CD4-positive, alpha-beta T cell (primary cell): ENCODE measurements around the gene TDRD15. TPM values are rescaled to one million over a fixed set of nuclear protein-coding genes. Genes with fewer than 3 reads are reported as not detected.

ENCODE experiments used
- ATAC-seq: fragments of 200-7000 bp; cut with Tn5 transposase; one replicate; pipeline ENCODE4 v1.10.0; 2022; ENCODE audit warnings: mild to moderate bottlenecking; ENCODE audit not compliant: poor library complexity
- CTCF ChIA-PET: fragments of 350-600 bp; sonication (Branson Sonifier 250); formaldehyde crosslinking; loops from one replicate; lab custom pipeline; 2021; ENCODE audit warnings: antibody characterized with exemption, inconsistent platforms; lab: Charles Lee
- POLR2A ChIA-PET: fragments of 350-600 bp; sonication (Branson Sonifier 250); formaldehyde crosslinking; loops from one replicate; lab custom pipeline; 2021; ENCODE audit warnings: antibody characterized with exemption, inconsistent platforms; lab: Charles Lee
- DNase-seq, 14 experiments: peaks; one replicate each; pipeline ENCODE4 v3.0.0-alpha.2; 2013 to 2020; ENCODE audit warnings: mixed read lengths in 2 of 14
- H3K27ac ChIP-seq, 2 donors: one replicate each; pipeline versions ENCODE4 v1.5.1 to v1.7.0; 2013; ENCODE audit warnings: low read length in 2 of 2, low read depth in 1 of 2, mild to moderate bottlenecking in 1 of 2
- H3K27me3 ChIP-seq, 2 experiments: 1 replicate in 1 of 2; 2 replicates in 1 of 2; pipeline versions ENCODE4 v1.6.1 to v1.7.0; 2013; ENCODE audit warnings: low read length in 2 of 2, control low read depth in 1 of 2, mild to moderate bottlenecking in 1 of 2, moderate library complexity in 1 of 2; ENCODE audit not compliant: insufficient read depth in 2 of 2, control insufficient read depth in 1 of 2
- H3K36me3 ChIP-seq: one replicate; pipeline ENCODE4 v1.6.1; 2013; ENCODE audit warnings: low read length, control low read depth; ENCODE audit not compliant: insufficient read depth
- H3K4me1 ChIP-seq: one replicate; pipeline ENCODE4 v1.6.1; 2013; ENCODE audit warnings: low read length, control low read depth; ENCODE audit not compliant: insufficient read depth
- H3K4me3 ChIP-seq: one replicate; pipeline ENCODE4 v1.5.1; 2013; ENCODE audit warnings: mild to moderate bottlenecking, low read length, moderate library complexity
- H3K9me3 ChIP-seq, 2 experiments: 1 replicate in 1 of 2; 2 replicates in 1 of 2; pipeline versions ENCODE4 v1.6.1 to v1.7.0; 2013; ENCODE audit warnings: low read length in 2 of 2, mild to moderate bottlenecking in 2 of 2, control low read depth in 1 of 2, moderate library complexity in 1 of 2; ENCODE audit not compliant: control insufficient read depth in 1 of 2, insufficient read depth in 1 of 2
- H3K27ac Mint-ChIP-seq: one replicate; pipeline ENCODE4 v1.8.0; 2020; ENCODE audit warnings: mixed read lengths
- H3K27me3 Mint-ChIP-seq: one replicate; pipeline ENCODE4 v1.8.0; 2021; ENCODE audit warnings: mixed read lengths
- H3K36me3 Mint-ChIP-seq: one replicate; pipeline ENCODE4 v1.8.0; 2021; ENCODE audit warnings: low read depth, mixed read lengths
- H3K4me1 Mint-ChIP-seq: one replicate; pipeline ENCODE4 v1.8.0; 2021; ENCODE audit warnings: low read depth, mixed read lengths
- H3K4me3 Mint-ChIP-seq: one replicate; pipeline ENCODE4 v1.8.0; 2020; ENCODE audit warnings: mild to moderate bottlenecking, mixed read lengths
- H3K9me3 Mint-ChIP-seq: one replicate; pipeline ENCODE4 v1.8.0; 2020; ENCODE audit warnings: mixed read lengths
- CTCF ChIP-seq: fragments of 200-600 bp; IDR thresholded peaks from one replicate; pipeline ENCODE4 v1.8.0; 2022; ENCODE audit warnings: antibody characterized with exemption, mild to moderate bottlenecking
- intact Hi-C, 2 experiments: fragments of 100-400 bp; cut with DNase I in 1 of 2; cut with micrococcal nuclease in 1 of 2; formaldehyde crosslinking; loops; one replicate each; pipeline versions ENCODE4 v1.15.1 to v1.9.0; 2023 to 2025; cut with DNase I, micrococcal nuclease
- total RNA-seq, 174 experiments: library from RNA in 2 of 174; stranded (reverse) in 2 of 174; gene quantifications; one replicate each; pipeline ENCODE4 v1.2.3 and lab custom pipeline; 2021 to 2026

The TDRD15 gene
- total RNA-seq, 2 experiments from 2014 or later, result not detected

- TF ChIP-seq CTCF, result no peak
- H3K36me3 Mint-ChIP-seq, result no peaks in the 10 kb centered on the region
- no peaks in the 10 kb centered on the region for H3K9me3 Mint-ChIP-seq
- H3K27ac Mint-ChIP-seq, result no peak overlapping the region
- Histone ChIP-seq H3K4me1 (no peaks in the 10 kb centered on the region), H3K4me3 (no peak overlapping the region), H3K27ac (no peak overlapping the region), H3K27me3 (no peaks in the 10 kb centered on the region), H3K9me3 (no peaks in the 10 kb centered on the region), H3K36me3 (no peaks in the 10 kb centered on the region)
- CTCF ChIA-PET, result no interaction called here
- no peak overlapping the region for H3K4me3 Mint-ChIP-seq
- peaks cover 20% of the 10 kb centered on the region for H3K27me3 Mint-ChIP-seq
- intact Hi-C loops, result no loop called here
- POLR2A ChIA-PET, result no interaction called here
- ATAC-seq (no peak), DNase-seq (no peak)
- H3K4me1 Mint-ChIP-seq, result no peaks in the 10 kb centered on the region
Measured at GRCh38 chr2:21111012-21111411, 12.8 kb upstream of the TDRD15 start.

GRCh38 chr2:21117688-21118087 lies 6.1 kb upstream of the TDRD15 start:
- Histone ChIP-seq H3K4me3 (no peak overlapping the region), H3K9me3 (no peaks in the 10 kb centered on the region), H3K4me1 (no peaks in the 10 kb centered on the region), H3K36me3 (no peaks in the 10 kb centered on the region), H3K27me3 (no peaks in the 10 kb centered on the region), H3K27ac (no peak overlapping the region)
- ChIA-PET POLR2A (no interaction called here), CTCF (no interaction called here)
- H3K4me1 Mint-ChIP-seq, result no peaks in the 10 kb centered on the region
- H3K27ac Mint-ChIP-seq, result no peak overlapping the region
- ATAC-seq, result no peak
- no peak for DNase-seq
- no peak for TF ChIP-seq CTCF
- intact Hi-C loops, result no loop called here
- no peaks in the 10 kb centered on the region for H3K9me3 Mint-ChIP-seq
- no peak overlapping the region for H3K4me3 Mint-ChIP-seq
- H3K36me3 Mint-ChIP-seq, result no peaks in the 10 kb centered on the region
- H3K27me3 Mint-ChIP-seq, result peaks cover 30% of the 10 kb centered on the region

GRCh38 chr2:21118302-21118920 lies 5.4 kb upstream of the TDRD15 start:
- Mint-ChIP-seq H3K4me1 (no peaks in the 10 kb centered on the region), H3K27me3 (peaks cover 29% of the 10 kb centered on the region), H3K9me3 (no peaks in the 10 kb centered on the region), H3K27ac (no peak overlapping the region), H3K36me3 (no peaks in the 10 kb centered on the region), H3K4me3 (no peak overlapping the region)
- H3K27ac ChIP-seq, result no peak overlapping the region
- intact Hi-C loops, result no loop called here
- CTCF ChIA-PET, result no interaction called here
- no peak for TF ChIP-seq CTCF
- ATAC-seq (no peak), DNase-seq (peak in 2 of 14 experiments; percentile 3 to 15)
- no peak overlapping the region for H3K4me3 ChIP-seq
- H3K9me3 ChIP-seq, result peaks cover 0 to under 1% of the 10 kb centered on the region in 2 experiments
- H3K27me3 ChIP-seq, result no peaks in the 10 kb centered on the region
- POLR2A ChIA-PET, result no interaction called here
- no peaks in the 10 kb centered on the region for H3K4me1 ChIP-seq
- H3K36me3 ChIP-seq, result no peaks in the 10 kb centered on the region
